NCI-H2107 (cell line): Measurements from ENCODE around the gene THOC6.
"Not testable (repeated sequence)": the region's sequence is repeated elsewhere in the genome, so short reads cannot be mapped to it uniquely, and the experiment has no call there.

Source experiments
- DNase-seq: peaks from one replicate; lab custom pipeline; 2025; lab: John Stamatoyannopoulos, UW

Gene THOC6

DNA sequence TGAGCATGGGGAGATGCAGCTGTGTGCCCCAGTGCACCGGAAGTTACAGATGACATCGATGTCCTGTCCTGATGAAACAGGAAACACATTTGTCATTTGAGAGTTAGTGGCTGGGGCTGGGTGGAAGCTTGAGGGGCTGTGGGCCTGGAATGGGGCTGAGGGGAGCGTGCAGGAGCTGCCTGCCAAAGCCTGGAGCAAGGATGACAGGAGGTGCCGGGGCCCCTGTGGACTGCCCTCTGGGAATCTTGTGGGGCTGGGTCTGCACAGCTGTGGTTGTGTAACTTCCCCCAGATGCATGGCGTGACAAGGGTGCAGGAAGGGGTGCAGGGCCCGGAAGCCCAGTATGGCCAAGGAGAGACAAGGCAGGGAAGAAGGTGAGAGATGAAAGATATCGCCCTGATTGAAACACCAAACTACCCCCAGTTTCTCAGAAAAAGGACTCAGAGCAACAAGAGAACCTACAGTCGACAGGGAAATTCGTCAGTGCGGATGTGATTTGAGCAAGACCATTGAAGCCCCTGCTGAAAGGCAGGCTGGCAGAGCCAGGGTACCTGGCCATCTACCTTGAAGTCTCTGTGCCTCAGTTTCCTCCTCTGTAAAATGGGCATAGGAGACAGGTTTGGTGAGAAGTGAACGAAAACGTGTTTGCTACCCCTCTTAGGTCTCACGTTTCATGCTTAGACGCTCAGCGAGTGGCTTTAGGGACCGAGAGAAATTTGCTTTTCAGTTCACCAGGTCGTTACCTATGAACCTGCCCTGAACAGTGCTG lies 31.3 kb downstream of the THOC6 start:
- no peak for DNase-seq

DNA sequence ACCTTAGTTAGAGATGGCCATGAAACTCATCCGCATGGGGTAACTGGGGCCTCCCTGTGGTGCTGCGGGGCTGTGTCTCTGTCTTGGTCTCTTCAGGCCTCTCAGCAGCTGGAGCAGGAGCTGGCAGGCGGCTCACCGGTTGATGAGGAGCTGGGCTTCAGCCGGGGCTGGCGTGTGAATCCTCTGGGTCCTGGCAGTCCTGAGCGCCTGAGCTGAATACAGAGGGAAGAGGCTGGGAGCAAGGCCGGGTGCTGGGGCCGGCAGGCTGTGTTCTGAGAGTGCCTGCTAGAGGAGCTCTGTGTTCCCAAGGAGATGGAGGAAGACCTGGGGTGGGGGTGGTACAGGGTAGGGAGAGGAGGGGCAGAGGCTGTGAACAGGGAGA lies 31.9 kb downstream of the THOC6 start:
- DNase-seq = not testable (repeated sequence)

DNA sequence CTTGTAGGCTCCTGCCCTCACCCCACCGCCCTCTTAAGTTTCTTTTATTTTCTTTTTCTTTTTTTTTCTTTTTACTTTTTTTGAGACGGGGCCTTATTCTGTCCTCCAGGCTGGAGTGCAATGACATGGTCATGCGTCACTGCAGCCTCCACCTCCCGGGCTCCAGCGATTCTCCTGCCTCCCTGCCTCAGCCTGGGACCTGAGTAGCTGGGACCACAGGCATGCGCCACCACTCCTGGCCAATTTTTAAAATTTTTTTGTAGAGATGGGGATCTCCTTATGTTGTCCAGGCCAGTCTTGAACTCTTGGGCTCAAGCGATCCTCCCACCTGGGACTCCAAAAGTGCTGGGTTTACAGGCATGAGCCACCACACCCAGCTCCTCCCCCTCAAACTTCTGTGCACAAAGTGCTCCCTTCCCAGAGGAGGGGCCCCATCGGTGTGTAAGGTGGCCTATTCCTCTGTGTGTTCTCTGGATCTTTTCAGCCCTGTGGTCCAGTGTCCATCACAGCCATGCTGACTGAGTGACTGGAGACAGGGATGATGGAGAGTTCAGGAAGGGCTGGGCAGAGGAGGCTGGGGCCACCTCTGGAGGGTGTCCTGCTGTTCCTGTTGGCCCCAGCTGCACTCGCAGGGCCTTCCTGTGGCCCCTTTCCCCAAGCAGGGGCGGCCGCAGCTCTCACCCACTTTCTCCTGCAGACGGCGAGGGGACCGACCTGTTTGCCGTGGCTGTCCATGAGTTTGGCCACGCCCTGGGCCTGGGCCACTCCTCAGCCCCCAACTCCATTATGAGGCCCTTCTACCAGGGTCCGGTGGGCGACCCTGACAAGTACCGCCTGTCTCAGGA lies 32.7 kb downstream of the THOC6 start:
- DNase-seq = no peak

DNA sequence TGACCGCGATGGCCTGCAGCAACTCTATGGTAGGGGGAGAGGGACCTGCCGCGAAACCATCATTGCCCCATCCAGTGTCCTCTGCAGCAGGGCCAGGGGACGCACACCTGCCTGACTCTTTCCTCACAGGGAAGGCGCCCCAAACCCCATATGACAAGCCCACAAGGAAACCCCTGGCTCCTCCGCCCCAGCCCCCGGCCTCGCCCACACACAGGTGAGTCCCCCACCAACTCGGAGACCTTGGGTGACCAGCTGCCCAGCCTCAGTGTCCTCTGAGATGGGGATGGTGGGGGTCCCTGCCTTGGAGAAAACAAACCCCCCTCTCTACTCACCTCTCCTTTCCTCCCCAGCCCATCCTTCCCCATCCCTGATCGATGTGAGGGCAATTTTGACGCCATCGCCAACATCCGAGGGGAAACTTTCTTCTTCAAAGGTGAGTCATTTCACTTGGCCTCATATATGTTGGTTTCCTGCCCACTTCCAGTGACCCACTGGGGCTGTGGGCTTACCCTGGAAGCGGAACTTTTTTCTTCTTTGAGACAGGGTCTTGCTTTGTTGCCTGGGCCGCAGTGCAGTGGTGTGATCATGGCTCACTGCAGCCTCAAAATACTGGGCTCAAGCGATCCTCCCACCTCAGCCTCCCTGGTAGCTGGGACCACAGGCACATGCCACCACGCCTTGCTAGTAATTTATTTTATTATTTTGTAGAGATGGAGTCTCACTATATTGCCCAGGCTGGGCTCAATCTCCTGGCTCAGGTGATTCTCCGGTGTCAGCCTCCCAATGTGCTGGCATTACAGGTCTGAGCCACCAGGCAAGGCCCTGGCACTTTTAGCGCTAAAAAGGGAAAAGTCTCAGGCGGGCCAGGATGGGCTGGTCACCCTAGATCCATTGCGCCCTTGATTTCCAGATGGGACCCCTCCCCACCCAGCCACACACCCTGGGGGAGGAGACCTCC lies 33.6 kb downstream of the THOC6 start:
- DNase-seq = no peak

DNA sequence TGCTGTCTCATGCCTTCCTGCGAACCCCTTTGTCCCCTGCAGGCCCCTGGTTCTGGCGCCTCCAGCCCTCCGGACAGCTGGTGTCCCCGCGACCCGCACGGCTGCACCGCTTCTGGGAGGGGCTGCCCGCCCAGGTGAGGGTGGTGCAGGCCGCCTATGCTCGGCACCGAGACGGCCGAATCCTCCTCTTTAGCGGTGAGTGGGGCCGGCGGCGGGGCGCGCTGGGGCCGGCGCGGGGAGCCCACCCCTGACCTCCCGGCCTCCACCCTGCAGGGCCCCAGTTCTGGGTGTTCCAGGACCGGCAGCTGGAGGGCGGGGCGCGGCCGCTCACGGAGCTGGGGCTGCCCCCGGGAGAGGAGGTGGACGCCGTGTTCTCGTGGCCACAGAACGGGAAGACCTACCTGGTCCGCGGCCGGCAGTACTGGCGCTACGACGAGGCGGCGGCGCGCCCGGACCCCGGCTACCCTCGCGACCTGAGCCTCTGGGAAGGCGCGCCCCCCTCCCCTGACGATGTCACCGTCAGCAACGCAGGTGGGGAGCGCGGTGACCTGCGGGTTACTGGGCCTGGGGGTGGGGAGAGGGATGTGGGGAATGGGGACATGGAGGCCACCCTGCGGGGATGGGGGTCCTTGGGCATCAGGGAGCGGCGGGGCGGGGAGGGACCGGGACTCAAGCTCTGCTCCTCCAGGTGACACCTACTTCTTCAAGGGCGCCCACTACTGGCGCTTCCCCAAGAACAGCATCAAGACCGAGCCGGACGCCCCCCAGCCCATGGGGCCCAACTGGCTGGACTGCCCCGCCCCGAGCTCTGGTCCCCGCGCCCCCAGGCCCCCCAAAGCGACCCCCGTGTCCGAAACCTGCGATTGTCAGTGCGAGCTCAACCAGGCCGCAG lies 34.5 kb downstream of the THOC6 start:
- no peak for DNase-seq

DNA sequence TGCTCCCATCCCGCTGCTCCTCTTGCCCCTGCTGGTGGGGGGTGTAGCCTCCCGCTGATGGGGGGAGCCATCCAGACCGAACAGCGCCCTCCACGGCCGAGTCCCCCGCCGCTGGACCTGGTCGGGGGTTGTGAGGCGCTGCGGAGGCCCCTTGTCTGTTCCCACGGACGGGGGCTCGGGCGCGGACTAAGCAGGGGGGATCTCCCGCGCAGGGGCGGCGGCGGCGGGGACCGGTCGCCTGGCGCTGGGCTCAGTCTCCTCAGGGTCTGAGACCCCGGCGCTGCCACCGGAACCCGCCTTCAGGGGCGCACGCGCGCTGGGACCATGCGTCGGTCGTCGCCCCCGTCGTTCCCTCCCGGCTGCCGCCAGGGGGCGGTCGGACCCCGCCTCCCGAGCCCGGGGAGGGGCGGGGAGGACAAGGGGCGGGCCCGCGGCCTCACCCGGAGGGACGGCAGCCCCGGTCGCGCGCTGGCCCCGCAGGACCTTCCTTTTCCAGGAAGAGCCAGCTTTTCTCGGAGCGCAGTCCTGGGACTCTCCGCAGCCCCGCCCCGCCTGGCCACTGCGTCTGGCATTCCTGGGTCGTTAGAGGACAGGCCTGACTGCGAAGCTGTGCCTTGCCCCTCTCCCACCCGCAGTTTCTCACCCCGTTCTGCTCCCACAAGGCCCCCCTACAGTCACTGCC lies 35.3 kb downstream of the THOC6 start:
- peak; percentile 34 for DNase-seq

DNA sequence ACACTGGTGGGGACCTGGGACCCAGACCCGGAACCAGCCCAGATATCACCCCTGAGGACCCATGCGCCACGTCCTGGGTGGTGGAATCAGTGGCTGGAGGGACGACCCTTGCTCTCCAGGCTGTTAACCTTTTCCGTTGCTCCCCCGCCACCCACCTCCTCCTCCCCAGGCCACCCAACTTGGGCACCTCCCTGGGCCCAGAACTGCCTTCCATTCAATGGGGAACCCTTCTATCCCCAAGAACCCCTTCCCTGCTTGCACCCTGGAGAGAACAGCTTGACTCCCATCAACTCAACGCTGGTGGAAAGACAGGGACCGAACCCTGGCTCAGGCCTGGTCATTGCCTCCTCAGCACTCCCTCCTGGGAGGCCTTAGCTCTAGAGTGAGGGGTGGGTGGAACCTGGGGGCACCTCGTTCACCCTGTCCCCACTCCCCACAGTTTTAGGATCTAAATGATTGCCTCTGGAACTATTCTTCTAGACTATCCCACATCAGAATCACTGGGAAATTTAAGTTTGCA lies 35.9 kb downstream of the THOC6 start:
- no peak for DNase-seq

DNA sequence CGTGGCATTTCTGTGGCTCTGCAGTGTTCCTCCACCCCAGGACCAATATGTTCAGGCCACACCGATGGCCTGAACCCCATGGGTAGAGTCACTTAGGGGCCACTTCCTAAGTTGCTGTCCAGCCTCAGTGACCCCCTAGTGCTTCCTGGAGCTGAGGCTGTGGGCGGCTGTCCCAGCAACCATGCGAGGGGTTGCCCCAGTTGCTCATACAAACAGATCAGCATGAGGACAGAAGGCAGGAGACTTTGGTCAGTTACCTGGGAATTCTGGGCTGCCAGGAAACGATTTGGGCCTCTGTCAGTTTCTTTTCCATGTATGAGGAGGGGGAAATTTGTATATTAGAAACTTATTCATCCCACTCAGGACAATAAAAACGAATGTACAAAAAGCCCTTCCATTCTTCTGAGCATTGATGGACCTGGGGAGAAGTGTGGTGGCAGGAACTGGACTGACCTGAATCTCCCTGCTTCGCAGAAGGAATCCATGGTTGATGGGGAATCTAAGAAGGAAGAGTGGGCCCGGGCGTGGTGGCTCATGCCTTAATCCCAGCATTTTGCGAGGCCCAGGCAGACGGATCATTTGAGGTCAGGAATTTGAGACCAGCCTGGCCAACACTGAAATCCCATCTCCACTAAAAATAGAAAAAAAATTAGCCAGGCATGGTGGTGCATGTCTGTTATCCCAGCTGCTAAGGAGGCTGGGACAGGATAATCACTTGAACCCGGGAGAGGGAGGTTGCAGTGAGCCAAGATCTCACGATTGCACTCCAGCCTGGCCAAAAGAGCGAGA lies 36.7 kb downstream of the THOC6 start:
- DNase-seq = no peak

DNA sequence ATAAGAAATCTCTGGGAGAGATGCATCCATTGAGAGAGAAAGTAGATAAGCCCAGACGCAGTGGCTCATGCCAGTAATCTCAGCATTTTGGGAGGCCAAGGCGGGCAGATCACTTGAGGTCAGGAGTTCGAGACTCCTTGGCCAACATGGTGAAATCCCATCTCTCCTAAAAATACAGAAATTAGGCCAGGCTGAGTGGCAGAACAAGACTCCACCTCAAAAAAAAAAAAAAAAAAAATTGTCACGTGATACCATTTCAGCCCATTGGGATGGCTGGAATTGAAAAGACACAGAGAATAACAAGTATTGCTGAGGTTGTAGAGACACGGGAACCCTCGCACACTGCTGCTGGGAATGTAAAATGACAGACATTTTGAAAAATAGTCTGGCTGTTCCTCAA lies 38.7 kb downstream of the THOC6 start:
- no peak for DNase-seq

DNA sequence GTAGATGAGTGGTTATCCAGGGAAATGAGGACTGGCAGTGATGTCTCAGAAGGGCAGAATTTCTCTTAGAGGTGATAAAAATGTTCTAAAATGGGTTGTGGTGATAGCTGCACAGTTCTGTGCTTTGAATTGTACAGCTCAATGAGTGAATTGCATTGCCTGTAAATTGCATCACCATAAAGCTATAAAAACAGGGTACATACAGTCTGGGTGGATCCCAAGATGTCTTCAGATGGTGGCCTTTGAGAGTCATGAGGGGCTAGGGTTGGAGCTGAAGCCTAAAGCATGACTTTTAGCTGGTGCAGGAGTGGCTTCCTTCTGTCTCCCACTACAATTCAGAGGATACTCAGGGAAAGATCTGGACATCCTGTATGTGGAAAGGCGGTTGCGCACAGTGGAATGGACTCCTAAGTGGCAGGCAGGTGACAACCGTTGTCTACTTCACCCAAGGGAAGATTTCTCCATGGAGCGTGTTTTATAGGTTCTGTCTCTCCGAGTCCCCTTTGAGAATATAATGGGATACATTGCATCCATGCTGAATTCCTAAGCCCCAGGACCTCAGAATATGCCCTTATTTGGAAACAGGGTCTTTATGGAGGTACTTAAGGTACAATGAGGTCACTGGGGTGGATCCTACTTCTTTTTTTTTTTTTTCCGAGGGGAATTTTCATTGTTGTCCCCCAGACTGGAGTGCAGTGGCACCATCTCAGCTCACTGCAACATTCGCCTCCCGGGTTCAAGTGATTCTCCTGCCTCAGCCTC lies 40.0 kb downstream of the THOC6 start:
- no peak for DNase-seq

DNA sequence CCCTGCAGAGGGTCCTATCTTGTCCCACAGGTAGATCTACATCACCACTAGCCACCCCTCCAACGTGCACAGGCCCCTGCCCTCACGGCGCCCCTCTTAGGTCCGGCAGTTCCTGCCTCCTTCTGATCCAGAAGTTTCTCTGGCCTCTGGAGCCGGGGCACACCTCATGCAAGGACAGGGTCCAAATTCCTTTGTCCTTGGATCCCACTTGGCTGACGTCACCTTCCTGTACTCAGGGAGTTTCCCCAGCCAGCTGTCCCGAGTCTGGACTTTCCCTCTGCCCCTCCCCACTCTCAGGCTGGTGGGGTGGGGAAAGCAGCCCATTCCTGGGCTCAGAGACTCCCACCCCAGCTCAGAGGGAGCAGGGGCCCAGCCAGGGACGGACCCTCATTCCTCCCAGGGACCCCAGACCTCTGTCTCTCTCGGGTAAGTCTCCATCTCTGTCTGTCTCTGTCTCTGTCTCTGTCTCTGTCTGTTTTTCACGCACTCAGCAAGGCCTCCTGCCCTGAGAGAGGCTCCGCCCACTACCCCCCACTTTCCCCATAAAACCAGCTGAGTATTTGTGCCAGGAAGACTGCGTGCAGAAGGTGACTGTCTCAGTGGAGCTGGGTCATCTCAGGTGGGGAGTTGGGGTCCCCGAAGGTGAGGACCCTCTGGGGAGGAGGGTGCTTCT lies 41.4 kb downstream of the THOC6 start, which contains the start of gene IL32:
Gene IL32 (plus strand): TSS at position 572 of the 673 bp plus-strand sequence. CDS start 172 bp downstream, outside the sequence.
- DNase-seq = no peak

DNA sequence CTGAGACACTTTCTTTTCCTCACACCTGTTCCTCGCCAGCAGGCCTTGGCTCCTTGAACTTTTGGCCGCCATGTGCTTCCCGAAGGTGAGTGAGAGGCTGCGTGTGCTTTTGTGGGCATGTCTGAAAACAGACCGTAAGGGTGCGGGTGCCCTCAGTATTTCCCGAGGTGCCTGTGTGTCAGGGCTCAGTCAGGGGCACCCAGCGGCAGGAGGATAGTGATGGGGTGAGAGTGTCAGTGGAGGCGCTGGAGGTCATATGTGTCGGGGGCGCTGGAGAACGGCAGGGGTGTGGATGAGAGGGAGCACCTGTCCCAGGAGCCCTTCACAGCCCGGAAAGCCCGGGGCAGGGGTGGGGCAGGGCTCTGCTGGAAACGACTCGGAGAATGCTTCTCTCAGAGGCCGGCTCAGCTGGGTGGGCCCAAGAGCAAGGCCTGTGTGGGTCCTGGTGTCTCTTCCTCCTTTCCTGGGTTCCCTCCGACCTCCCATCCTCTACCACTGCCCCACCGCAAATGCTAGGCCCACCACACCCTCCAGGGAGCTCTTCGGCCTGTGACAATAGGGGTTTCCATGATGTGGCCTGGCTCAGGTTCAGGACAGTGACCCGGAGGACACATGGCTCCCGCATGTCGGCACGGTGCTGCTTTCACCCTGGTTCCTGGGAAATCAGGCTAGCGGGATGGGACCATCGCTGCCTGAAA lies 42.1 kb downstream of the THOC6 start:
- DNase-seq = no peak

DNA sequence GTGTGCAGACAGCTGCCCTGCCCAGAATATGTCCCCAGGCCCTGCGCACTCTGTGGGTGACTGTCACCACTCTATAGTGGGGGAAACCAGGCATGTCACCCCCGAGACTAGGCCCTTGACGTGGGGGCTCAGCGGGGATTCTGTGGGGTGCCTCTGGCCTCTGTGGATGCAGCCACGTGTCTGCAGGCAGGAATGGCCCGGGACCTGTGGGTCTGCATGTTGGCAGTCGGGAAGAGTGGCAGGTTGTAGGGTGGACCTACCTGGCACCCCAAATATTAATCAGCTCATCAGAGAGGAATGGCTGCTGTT lies 42.6 kb downstream of the THOC6 start:
- no peak for DNase-seq

DNA sequence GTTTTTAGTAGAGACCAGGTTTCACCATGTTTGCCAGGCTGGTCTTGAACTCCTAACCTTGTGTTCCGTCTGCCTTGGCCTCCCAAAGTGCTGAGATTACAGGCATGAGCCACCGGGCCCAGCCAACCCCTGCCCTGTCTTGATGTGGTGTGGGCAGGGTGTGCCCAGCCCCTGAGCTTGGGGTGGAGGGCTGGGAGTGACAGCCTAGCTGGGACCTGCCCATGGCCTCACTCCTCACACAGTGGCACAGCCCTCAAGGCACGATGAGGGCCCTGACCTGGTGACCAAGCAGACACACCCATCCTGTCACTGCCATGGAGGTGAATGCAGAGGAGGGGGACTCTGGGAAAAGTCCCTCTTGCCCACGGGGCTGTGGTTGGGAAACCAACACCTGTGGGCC lies 44.7 kb downstream of the THOC6 start:
- no peak for DNase-seq

DNA sequence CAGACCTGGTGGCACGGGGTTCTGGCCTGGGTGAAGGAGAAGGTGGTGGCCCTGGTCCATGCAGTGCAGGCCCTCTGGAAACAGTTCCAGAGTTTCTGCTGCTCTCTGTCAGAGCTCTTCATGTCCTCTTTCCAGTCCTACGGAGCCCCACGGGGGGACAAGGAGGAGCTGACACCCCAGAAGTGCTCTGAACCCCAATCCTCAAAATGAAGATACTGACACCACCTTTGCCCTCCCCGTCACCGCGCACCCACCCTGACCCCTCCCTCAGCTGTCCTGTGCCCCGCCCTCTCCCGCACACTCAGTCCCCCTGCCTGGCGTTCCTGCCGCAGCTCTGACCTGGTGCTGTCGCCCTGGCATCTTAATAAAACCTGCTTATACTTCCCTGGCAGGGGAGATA lies 45.3 kb downstream of the THOC6 start:
- not testable (repeated sequence) for DNase-seq

DNA sequence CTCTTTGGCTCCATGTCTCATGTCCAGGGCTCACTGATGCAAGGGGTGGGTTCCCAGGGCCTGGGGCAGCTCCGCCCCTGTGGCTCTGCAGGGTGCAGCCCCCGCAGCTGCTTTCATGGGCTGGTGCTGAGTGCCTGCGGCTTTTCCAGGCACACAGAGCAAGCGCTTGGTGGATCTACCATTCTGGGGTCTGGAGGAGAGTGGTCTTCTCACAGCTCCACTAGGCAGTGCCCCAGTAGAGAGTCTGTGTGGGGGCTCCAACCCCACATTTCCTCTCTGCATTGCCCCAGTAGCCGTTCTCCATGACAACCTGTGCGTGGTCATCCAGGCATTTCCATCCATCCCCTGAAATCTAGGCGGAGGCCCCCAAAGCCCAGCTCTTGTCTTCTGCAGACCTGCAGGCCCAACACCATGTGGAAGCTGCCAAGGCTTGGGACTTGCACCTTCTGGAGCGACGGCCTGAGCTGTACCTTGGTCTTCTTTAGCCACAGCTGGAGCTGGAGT lies 46.8 kb downstream of the THOC6 start:
- no peak for DNase-seq

DNA sequence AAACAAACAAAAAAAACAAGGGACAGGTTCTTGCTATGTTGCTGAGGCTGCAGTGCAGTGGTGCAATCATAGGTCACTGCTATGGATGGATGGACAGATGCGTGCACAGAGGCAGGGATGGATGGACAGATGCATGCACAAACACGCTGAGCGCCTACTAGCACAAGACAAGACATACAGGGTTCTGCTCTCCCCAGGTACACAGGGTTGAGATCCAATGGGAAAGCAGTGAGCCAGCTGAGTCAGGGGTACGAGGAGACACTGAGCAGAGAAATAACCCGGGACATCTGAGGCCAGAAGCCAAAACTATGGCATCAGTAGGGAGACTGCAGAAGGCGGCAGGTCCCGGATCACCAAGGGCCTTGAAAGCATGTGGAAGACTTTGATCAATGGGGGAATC lies 47.8 kb downstream of the THOC6 start:
- no peak for DNase-seq
